COLO668 (cell line): ENCODE results near the gene KRTAP3-1.

Experiments
- DNase-seq: peaks from one replicate; lab custom pipeline; 2025; ENCODE audit not compliant: unreplicated experiment; lab: John Stamatoyannopoulos, UW

KRTAP3-1 gene

GRCh38 chr17:40980596-40980995 is 28.3 kb downstream of the KRTAP3-1 start:
- no peak for DNase-seq

GRCh38 chr17:40980117-40980516 is 28.8 kb downstream of the KRTAP3-1 start:
- no peak for DNase-seq

GRCh38 chr17:40978575-40979151 is 30.3 kb downstream of the KRTAP3-1 start:
- DNase-seq, result no peak

- DNase-seq, result no peak
Measured at GRCh38 chr17:40975516-40975915, 33.4 kb downstream of the KRTAP3-1 start.

- no peak for DNase-seq
Measured at GRCh38 chr17:40974366-40974765, 34.6 kb downstream of the KRTAP3-1 start.

- DNase-seq, result no peak
Measured at GRCh38 chr17:40967582-40967981, 41.3 kb downstream of the KRTAP3-1 start.

- no peak for DNase-seq
Measured at GRCh38 chr17:40966848-40967247, 42.1 kb downstream of the KRTAP3-1 start, which contains the start of gene KRT39. Gene KRT39 (minus strand): TSS chr17:40966948. CDS start chr17:40966856, 92 bp downstream.

GRCh38 chr17:40963838-40964237 is 45.1 kb downstream of the KRTAP3-1 start:
- no peak for DNase-seq

- no peak for DNase-seq
Measured at GRCh38 chr17:40962059-40962561, 46.8 kb downstream of the KRTAP3-1 start.

GRCh38 chr17:40961591-40961990 is 47.3 kb downstream of the KRTAP3-1 start:
- DNase-seq, result no peak

GRCh38 chr17:40960144-40960543 is 48.8 kb downstream of the KRTAP3-1 start:
- DNase-seq, result no peak
